Right hindlimb (tissue), 1 donor: ENCODE results near the gene MAPK7.

Experiments
- DNase-seq: peaks from one replicate; pipeline ENCODE4 v3.0.0-alpha.2; 2018

Gene MAPK7

GRCh38 chr17:19378416-19379360 is at the start of gene MAPK7:
MAPK7 (plus strand) TSS chr17:19378498; CDS start chr17:19378901, 403 bp downstream.
- peak; percentile 38 for DNase-seq

DNA sequence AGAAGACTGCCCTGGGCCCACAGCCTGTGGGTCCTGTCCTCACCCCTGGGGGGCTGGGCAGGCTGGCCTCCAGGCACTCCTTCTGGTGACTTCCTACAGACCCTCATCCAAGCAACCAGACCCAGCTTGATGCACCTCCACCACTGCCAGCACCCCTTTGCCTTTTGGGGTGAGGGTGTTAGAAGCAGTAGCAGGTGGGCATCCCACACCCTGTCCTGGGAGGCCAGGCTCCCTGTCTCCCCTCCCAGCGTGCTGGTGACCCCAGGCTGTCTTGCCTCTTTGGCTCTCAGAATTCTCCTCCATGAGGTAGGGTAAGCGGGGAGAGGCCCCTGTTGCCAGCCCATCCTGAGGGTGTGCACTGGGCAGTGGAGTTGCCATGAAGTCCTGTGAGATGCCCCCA is 49.2 kb upstream of the MAPK7 start:
- no peak for DNase-seq

DNA sequence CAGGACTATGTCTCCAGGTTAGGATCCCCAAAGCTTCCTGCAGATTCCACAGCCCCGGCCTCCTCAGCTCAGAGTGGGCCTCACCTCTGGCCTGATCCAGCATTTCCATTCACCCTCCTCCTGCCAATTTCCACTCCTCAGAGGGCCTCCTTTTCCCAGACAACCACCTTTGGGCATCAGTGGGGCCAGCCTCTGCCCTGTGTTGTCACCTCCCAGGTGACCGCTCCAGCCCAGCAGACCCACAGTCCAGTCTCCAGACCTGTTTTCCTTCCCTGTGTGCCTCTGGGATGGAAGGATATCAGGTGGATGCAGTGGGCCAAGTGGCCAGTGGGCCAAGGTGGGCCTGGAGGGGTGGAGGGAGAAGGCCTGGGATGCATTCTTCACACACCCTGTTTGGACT is 48.5 kb upstream of the MAPK7 start:
- DNase-seq = no peak

- DNase-seq = no peak
Observed at GRCh38 chr17:19330271-19330670, 48.0 kb upstream of the MAPK7 start.

GRCh38 chr17:19331134-19331533 is 47.2 kb upstream of the MAPK7 start:
- DNase-seq = no peak

DNA sequence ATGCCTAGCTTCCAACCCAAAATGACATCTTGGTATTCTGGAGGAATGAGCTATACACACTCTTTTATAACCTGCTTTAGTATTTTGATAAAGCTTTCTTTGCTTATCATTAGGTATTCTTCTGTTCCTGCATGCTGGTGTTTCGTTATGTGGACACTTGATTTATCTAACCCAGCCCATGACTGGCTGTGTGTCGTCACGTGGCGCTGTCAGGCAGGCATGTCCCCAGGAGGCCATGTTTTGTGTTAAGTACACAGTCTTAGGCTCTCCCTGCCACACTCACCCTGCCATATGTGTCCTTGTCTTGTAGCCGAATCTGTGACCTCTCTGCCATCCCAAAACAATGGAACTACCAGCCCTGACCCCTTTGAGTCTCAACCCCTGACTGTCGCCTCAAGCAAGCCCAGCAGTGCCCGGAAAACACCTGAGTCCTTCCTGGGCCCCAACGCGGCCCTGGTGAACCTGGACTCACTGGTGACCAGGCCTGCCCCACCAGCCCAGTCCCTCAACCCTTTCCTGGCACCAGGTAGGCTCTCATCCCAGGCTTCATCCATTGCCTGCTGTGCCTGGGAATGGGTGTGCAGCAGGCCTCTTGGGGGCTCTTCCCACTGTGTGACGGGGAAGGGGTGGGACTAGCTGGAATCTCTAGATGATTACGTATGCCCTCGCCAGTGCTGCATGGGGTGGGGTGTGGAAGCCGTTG is 46.6 kb upstream of the MAPK7 start:
- DNase-seq = no peak

GRCh38 chr17:19332371-19333131 is 45.7 kb upstream of the MAPK7 start:
- no peak for DNase-seq

DNA sequence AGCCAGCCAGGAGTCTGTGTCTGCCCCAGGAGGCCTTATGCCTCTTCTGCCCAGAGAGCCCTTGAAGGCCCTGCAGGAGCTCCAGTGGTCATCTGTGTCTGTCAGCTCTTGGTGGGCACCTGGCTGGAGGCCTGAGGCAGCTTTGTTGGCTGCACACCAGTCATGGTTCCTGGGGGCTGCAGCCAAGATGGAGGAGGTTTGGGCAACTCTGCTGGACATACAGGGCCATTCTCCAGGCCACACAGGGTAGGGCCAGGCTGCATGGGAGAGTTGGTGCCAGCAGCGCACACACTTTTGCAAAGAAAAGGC is 45.2 kb upstream of the MAPK7 start:
- DNase-seq = no peak

DNA sequence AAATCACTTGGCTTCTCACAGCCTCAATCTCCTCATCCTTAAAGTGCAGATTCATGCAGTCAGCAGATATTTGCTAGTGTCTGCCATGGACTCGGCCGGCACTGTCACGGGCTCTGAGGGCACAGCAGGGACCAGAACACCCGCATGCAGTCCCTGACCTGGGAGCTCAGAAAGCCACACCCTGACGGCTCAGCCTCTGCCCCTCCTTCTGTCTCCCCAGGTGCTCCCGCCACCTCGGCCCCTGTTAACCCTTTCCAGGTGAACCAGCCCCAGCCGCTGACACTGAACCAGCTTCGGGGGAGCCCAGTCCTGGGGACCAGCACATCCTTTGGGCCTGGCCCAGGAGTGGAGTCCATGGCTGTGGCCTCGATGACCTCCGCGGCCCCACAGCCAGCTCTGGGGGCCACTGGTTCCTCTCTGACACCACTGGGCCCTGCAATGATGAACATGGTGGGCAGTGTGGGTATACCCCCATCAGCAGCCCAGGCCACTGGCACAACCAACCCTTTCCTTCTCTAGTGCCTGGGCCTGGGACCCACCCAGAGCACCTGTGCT is 44.5 kb upstream of the MAPK7 start:
- no peak for DNase-seq

- DNase-seq = no peak
Observed at GRCh38 chr17:19334331-19334730, 44.0 kb upstream of the MAPK7 start.

GRCh38 chr17:19335951-19336631 is 42.2 kb upstream of the MAPK7 start:
- DNase-seq = no peak

DNA sequence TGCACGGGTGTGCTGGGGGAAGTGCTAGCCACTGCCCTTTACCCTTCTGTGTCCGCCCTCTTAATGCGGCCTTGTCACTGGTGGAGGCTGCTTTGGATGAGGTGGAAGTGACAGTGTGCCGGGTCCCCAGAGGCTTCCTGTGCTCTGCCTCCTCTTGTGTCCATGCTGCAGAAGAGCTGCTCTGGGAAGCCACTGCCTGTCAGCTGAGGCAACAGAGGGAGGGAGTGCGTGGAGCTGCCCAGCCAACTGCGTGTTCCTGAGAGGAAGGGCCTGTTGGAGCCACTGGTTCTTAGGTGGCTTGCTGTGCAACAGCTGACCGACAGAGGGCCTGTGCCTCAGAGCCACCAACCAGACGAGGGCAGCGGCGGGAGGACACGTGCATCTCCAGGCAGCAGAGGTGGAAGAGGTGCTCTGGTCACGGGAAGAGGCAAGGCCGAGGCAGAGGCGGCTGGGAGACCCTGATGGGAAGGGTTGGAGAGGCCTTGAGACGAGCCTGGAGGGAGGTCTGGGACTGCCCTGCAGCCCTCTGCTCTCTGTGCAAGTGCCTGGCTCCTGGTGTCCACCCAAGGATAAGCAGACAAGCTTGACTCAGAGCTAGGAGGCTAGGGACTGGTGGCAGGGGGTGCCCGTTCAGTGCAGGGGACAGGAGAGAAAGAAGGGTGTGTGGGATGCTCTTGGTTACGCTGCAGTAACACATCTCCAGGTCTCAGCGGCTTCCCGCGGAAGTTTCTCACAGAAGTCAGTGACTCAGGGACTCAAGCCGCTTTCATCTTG is 41.2 kb upstream of the MAPK7 start:
- no peak for DNase-seq

- DNase-seq = no peak
Observed at GRCh38 chr17:19337712-19338023, 40.6 kb upstream of the MAPK7 start.

DNA sequence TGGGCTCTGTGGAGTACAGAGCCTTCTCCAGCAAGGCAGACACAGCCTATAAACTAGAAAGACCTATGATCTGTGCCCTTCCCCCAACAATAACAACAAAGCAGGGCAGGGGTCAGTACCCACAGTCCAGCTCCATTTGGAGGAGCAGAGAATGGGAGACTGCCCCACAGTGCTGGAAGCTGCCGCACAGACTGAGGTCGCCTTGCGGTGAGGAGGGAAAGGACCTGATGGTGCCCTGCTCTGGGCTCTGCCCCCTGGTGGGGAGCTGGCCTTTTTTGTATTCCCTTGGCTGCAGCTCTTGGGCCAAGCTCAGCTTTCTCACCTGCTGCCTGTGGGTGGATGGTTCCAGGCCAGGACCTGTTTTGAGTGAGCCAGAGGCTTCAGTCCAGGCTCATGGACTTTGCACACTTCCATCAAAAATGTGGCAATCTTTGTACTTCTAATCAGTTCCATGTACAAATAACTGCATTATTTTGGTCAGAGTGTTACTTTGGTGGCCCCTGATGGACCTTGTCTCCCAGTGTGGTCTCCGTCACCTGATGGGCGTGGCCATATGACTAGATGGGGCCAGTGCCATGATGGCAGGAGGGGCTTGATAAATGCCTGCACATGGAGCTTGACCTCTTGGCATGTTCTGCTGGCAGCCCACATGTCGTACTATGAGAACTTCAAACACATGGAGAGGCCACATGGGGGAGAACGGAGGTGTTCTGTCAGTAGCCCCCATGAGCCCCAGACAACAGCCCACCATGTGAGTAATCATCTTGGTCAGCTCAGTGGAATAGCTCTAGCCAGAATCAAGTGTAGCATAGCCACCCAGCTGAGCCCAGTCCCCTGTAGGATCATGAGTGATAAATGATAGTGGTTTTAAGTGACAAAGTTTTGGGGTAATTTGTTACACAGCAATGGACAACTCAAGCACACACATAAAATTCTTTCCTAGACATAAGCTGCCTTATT is 40.0 kb upstream of the MAPK7 start:
- no peak for DNase-seq

DNA sequence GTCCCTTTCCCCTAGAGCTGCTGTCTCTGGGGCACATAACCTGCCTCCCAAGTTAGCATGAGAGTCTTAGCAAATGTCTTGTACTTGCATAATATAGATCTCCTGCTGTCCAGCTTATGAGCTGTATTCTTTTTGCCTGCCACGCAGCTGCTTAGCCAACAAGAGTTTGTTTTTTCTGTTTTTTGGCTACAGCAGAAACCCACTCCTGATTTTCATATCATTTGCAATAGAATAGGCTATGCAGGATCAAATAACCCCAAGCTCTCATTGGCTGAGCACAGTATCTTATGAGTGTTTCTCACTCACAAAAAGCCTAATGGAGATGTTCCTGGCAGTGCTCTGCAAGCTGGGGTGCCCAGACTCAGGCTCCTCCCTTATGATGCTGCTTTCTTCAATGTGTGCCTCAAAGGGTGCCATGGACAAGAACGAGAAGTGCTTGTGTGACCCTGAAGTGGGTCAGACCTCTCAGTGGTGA is 38.9 kb upstream of the MAPK7 start:
- no peak for DNase-seq

DNA sequence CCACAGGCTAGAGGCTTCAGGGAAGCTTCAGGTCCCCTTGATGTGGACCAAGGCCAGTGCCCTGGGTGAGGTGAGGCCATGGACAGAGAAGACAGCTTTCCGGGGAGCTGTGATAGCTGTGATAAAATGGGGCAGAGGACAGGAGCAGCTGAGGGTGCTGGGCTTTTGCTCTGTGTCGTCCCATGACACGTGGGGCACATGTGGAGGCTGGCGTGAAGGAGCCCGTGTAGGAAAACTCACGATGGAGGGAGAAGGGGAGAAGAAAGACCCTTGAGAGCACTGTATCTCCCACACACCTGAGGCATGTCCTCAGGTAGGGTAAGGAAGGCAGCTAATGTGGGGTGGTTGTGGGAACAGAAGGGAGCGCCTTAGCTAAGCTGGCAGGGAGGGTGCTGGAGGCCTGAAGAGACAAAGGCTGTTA is 37.1 kb upstream of the MAPK7 start:
- DNase-seq = peak; percentile 45

- DNase-seq = peak; percentile 31
Observed at GRCh38 chr17:19341641-19342610, 36.4 kb upstream of the MAPK7 start.

DNA sequence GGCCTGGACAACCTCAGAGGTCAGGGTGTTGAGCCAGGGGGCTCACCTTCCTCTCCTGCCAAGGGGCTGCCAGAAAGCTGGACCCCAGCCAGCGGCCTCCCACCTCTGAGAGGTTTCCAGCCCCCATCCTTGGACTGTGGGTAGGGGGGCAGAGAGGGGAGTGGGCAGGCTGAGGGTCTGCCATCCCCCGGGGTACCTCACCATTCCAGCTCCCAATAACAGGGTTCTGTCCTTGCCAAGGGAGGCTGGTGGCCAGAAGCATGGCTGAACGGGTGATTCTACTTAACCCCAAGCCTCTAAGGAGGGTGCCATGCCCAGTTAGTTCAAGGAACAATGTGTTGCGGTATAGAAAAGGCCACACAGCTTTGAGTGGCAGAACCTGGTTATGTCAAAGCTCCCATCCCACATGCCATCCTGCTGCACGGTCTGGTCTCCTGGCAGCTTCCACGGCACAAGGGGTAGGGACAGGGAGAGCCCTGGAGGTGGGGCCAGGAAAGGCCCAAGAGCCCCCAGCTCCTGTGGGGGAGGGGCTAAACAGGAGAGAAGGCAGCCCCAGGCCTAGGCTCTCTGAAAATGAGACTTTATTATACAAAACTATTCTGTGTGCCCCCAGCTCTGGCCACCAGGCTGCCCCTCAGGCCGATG is 35.6 kb upstream of the MAPK7 start:
- DNase-seq = no peak

DNA sequence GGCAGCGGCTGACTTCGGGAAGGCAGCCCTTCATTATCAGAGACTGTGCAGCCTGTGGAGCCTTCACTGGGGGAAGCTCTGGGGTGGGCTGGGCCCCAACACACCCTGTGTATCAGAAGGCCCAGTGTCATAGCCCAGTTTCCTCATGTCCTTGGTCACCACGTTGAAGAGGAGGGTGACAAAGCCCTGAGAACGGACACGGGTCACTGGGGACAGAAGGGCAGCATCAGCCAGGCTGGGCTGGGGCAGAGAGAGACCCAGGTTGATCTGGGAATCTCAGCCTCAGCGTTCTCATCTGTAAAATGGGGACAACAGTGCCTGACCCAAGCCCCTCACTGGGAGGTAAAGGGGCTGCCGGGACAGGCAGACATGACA is 35.1 kb upstream of the MAPK7 start:
- DNase-seq = peak; percentile 16
